Lung (tissue), 12 donors: ENCODE results near the gene EGFL8. TPM values are rescaled to one million over a fixed set of nuclear protein-coding genes. Genes with fewer than 3 reads are reported as not detected.
A peak's percentile ranks its signal among the peaks of the same experiment; 100 is the strongest.

ENCODE experiments used
- ATAC-seq: fragments of 200-7000 bp; cut with Tn5 transposase; one replicate; pipeline ENCODE4 v1.9.1; 2020; ENCODE audit warnings: moderate number of reproducible peaks; ENCODE audit not compliant: insufficient read depth, low FRiP score
- DNase-seq, 3 donors: peaks; one replicate each; pipeline ENCODE4 v3.0.0-alpha.2; 2013 to 2017
- H3K27ac ChIP-seq, 2 donors: one replicate each; pipeline ENCODE4 v1.5.1; 2013; ENCODE audit warnings: mild to moderate bottlenecking in 2 of 2, moderate library complexity in 2 of 2, control low read depth in 1 of 2, inconsistent platforms in 1 of 2, low read depth in 1 of 2, low read length in 1 of 2
- H3K27me3 ChIP-seq, 3 donors: one replicate each; pipeline ENCODE4 v1.5.1; 2013; ENCODE audit warnings: low read length in 2 of 3; ENCODE audit not compliant: control insufficient read depth in 3 of 3, insufficient read depth in 3 of 3
- H3K36me3 ChIP-seq, 4 donors: one replicate each; pipeline ENCODE4 v1.5.1; 2013; ENCODE audit warnings: low read length in 4 of 4, mild to moderate bottlenecking in 1 of 4, moderate library complexity in 1 of 4; ENCODE audit not compliant: control insufficient read depth in 4 of 4, insufficient read depth in 4 of 4
- H3K4me1 ChIP-seq, 5 donors: one replicate each; pipeline ENCODE4 v1.5.1; 2013; ENCODE audit warnings: low read length in 5 of 5, mild to moderate bottlenecking in 2 of 5, moderate library complexity in 1 of 5; ENCODE audit not compliant: control insufficient read depth in 5 of 5, insufficient read depth in 5 of 5
- H3K4me3 ChIP-seq: one replicate; pipeline ENCODE4 v1.5.1; 2013; ENCODE audit warnings: mild to moderate bottlenecking, control low read depth, moderate library complexity
- H3K9ac ChIP-seq, 2 donors: one replicate each; pipeline ENCODE4 v1.5.1; 2013; ENCODE audit warnings: low read length in 2 of 2, control low read depth in 1 of 2; ENCODE audit not compliant: insufficient read depth in 1 of 2
- H3K9me3 ChIP-seq, 4 donors: one replicate each; pipeline ENCODE4 v1.5.1; 2013; ENCODE audit warnings: low read length in 3 of 4, mild to moderate bottlenecking in 1 of 4, moderate library complexity in 1 of 4; ENCODE audit not compliant: control insufficient read depth in 4 of 4, insufficient read depth in 3 of 4
- WGBS, 2 donors: extraction: QIAGEN DNeasy Blood & Tissue Kit; methylation state at CpG; one replicate each; pipeline ENCODE4 v1.1.7; 2013; 5-methylcytosine and 5-hydroxymethylcytosine counted together
- polyA plus RNA-seq, 2 donors: library from polyadenylated mRNA; stranded (reverse); fragments of 200-250 nt; gene quantifications; one replicate each; pipeline ENCODE4 v1.2.1, GENCODE V29; 2013
- total RNA-seq, 2 donors: library from RNA; depleted of rRNA in 1 of 2; stranded (reverse); fragments of >200 nt in 1 of 2; gene quantifications; one replicate each; pipeline ENCODE4 v1.2.1, GENCODE V29; 2014 to 2021
- TF ChIP-seq, protein P1 (sequence below): IDR thresholded peaks from 2 replicates; pipeline ENCODE4 v1.5.1; 2012; ENCODE audit warnings: mild to moderate bottlenecking; ENCODE audit errors: control extremely low read depth, extremely low read depth
- donor health status: control.
- donor health status: control.
- donor health status: Bipolar disorder and iron deficiency.
- donor health status: healthy.
- donor health status: DM: yes; HTN: yes; CAD: no.

Gene EGFL8
- total and polyA plus RNA-seq, 4 donors: 3.8 to 10.9 (median 10.0) TPM

- peaks cover 0 to 15% (median 12%) of the 10 kb centered on the region in 4 donors for H3K36me3 ChIP-seq
- WGBS, 2 donors: 1 to 2% methylated on average over 10 of the region's 10 CpGs
Observed at GRCh38 chr6:32189069-32189741, 24.8 kb downstream of the EGFL8 start.

GRCh38 chr6:32189742-32190053 is 25.3 kb downstream of the EGFL8 start:
- Histone ChIP-seq H3K36me3 (peaks cover 0 to 15% (median 12%) of the 10 kb centered on the region in 4 donors), H3K27me3 (no peaks in the 10 kb centered on the region), H3K9me3 (no peaks in the 10 kb centered on the region), H3K9ac (peak overlapping the region in 1 of 2 donors; percentile 73), H3K4me3 (peak overlapping the region; percentile 60), H3K4me1 (peaks cover 0 to 57% (median 17%) of the 10 kb centered on the region in 5 donors), H3K27ac (peak overlapping the region; percentile 69 to 97)
- TF ChIP-seq, protein P1, sequence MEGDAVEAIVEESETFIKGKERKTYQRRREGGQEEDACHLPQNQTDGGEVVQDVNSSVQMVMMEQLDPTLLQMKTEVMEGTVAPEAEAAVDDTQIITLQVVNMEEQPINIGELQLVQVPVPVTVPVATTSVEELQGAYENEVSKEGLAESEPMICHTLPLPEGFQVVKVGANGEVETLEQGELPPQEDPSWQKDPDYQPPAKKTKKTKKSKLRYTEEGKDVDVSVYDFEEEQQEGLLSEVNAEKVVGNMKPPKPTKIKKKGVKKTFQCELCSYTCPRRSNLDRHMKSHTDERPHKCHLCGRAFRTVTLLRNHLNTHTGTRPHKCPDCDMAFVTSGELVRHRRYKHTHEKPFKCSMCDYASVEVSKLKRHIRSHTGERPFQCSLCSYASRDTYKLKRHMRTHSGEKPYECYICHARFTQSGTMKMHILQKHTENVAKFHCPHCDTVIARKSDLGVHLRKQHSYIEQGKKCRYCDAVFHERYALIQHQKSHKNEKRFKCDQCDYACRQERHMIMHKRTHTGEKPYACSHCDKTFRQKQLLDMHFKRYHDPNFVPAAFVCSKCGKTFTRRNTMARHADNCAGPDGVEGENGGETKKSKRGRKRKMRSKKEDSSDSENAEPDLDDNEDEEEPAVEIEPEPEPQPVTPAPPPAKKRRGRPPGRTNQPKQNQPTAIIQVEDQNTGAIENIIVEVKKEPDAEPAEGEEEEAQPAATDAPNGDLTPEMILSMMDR: no peak
- 2 to 6% methylated on average over 7 to 23 of the region's 23 CpGs for WGBS, 2 donors
- DNase-seq (peak in 1 of 3 donors; percentile 24), ATAC-seq (no peak)

More at GRCh38 chr6:32189069-32189741, 24.8 kb downstream of the EGFL8 start:
- peak overlapping the region; percentile 60 for H3K4me3 ChIP-seq
- TF ChIP-seq, protein P1: no peak
- H3K9ac ChIP-seq: peak overlapping the region; percentile 73 to 85
- peak overlapping the region; percentile 69 to 97 for H3K27ac ChIP-seq
- DNase-seq (peak in 2 of 3 donors; percentile 32 to 33), ATAC-seq (no peak)
- H3K27me3 ChIP-seq: no peaks in the 10 kb centered on the region
- peaks cover 0 to 56% (median 17%) of the 10 kb centered on the region in 5 donors for H3K4me1 ChIP-seq
- no peaks in the 10 kb centered on the region for H3K9me3 ChIP-seq

- no peaks in the 10 kb centered on the region for H3K9me3 ChIP-seq
- peak; percentile 97 to 99 (median 97) for DNase-seq
- peak within 1 kb of the TSS; percentile 73 to 88 for H3K9ac ChIP-seq
- no peaks in the 10 kb centered on the region for H3K27me3 ChIP-seq
- peaks cover 0 to 63% (median 18%) of the 10 kb centered on the region in 5 donors for H3K4me1 ChIP-seq
- TF ChIP-seq, protein P1: no peak
- peak within 1 kb of the TSS; percentile 60 for H3K4me3 ChIP-seq
- WGBS, 2 donors: 0 to 3% methylated on average over 19 to 23 of the region's 23 CpGs
- peaks cover 0 to 15% (median 12%) of the 10 kb centered on the region in 4 donors for H3K36me3 ChIP-seq
- ATAC-seq: peak; percentile 68
- peak within 1 kb of the TSS; percentile 88 to 97 for H3K27ac ChIP-seq
Observed at GRCh38 chr6:32190054-32190851, 25.9 kb downstream of the EGFL8 start, which contains the start of gene PBX2. TSS of gene PBX2 (minus strand) at chr6:32190202. CDS start at chr6:32189915, 287 bp downstream.
